ENCODE data around the gene GLB1L2.

GRCh38 chr11:134366254-134366653, 34.5 kb downstream of the GLB1L2 start:
- TF ChIP-seq POLR2AphosphoS5 (IDR thresholded peaks at IDR 0.05; ENCODE audit: borderline replicate concordance, low read depth, low read length) (no peak), EZH2 (IDR thresholded peaks at IDR 0.05) (no peak), FOXP2 (optimal IDR thresholded peaks at IDR 0.05; ENCODE audit: control extremely low read depth, extremely low read length, insufficient read depth) (no peak)

All from SK-N-MC (cell line).